ACC112 (cell line): ENCODE results near the gene HMGCR.

ENCODE experiments used
- H2AFZ ChIP-seq: fragments of 200-600 bp; sonication (generic); one replicate; pipeline ENCODE4 v1.6.0; 2017; ENCODE audit warnings: antibody characterized with exemption, low read length; ENCODE audit not compliant: unreplicated experiment
- H3K27ac ChIP-seq: fragments of 200-600 bp; sonication (generic); 2 replicates; pipeline ENCODE4 v1.5.1; 2014; ENCODE audit warnings: low read depth, mild to moderate bottlenecking, antibody characterized with exemption, low read length, moderate library complexity
- H3K27me3 ChIP-seq: fragments of 200-600 bp; sonication (generic); 2 replicates; pipeline ENCODE4 v1.6.1; 2014; ENCODE audit warnings: mild to moderate bottlenecking, antibody characterized with exemption, low read length, moderate library complexity, mixed read lengths; ENCODE audit not compliant: insufficient read depth
- H3K36me3 ChIP-seq: fragments of 200-600 bp; sonication (generic); 2 replicates; pipeline ENCODE4 v1.6.1; 2016; ENCODE audit warnings: mild to moderate bottlenecking, antibody characterized with exemption, low read length, moderate library complexity, mixed read lengths; ENCODE audit not compliant: insufficient read depth
- H3K4me1 ChIP-seq: fragments of 200-600 bp; sonication (generic); one replicate; pipeline ENCODE4 v1.6.1; 2016; ENCODE audit warnings: low read length, mixed read lengths; ENCODE audit not compliant: insufficient read depth, unreplicated experiment, control insufficient read depth
- H3K4me3 ChIP-seq: fragments of 200-600 bp; sonication (generic); 2 replicates; pipeline ENCODE4 v1.5.1; 2014; ENCODE audit warnings: mild to moderate bottlenecking, low read depth, low read length
- H3K79me2 ChIP-seq: fragments of 200-600 bp; sonication (generic); one replicate; pipeline ENCODE4 v1.6.0; 2016; ENCODE audit warnings: low read length; ENCODE audit not compliant: control insufficient read depth, unreplicated experiment, insufficient read depth

Gene HMGCR

DNA sequence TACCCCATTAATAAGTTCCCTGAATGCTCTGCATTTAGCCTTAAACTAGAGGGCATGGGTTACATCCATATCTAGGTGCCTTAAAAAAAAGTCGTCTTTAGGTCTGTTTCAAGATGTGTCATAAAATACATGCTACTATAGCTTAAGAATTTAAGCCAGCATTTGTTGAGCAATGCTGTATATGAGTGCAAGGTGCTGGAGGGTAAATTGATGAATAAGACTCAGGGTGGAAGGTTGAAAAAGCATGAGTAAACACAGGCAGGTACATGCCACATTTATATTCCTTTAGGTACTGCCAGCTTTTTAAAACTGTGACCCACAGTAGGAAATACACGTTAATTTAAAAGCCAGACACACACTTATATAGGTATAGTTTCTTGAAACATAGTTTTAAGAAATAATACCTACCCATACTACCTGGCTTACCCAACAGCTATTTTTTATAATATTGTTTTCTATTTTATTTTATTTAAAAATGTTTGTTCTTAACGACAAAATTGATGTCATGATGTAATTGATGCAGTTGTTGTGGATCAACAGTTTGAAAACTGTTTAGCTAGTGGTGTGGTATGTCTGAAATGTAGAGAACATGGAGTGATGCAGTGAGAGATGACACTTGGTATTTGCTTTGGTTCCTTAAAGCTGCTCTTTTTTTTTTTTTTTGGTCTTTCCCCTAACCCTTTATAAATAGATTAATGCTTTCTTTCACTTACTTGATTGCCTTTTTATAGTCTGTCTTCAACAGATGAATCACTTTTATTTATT is 3.9 kb downstream of the HMGCR start:
- Histone ChIP-seq H3K36me3 (peaks cover 11% of the 10 kb centered on the region), H2AFZ (no peak overlapping the region), H3K27ac (no peak overlapping the region; the same call in 1 of the 2 replicates), H3K27me3 (no peaks in the 10 kb centered on the region), H3K4me1 (peaks cover 24% of the 10 kb centered on the region), H3K4me3 (no peak overlapping the region), H3K79me2 (peaks cover 65% of the 10 kb centered on the region)

DNA sequence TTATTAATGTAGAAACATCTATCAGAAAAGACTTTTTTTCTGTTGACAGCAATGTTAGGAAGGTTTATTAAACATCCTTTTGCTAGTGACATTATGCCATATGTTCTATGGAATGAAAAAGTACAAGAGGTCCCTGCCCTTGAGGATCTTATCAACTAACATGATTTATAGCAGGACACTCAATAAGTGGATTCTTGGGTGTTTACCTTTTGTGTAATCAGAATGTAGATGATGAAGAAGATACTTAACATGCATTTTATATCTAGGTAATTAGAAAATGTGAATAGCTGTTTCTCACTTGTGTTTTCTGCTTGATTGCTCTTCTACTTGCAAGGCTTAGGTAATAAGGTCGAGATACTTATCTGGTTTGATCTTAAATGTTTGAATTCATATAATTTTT is 4.9 kb downstream of the HMGCR start:
- H3K4me1 ChIP-seq, result peaks cover 23% of the 10 kb centered on the region
- H3K27ac ChIP-seq, result peak overlapping the region; percentile 7; the same call in 1 of the 2 replicates
- peaks cover 65% of the 10 kb centered on the region for H3K79me2 ChIP-seq
- peaks cover 14% of the 10 kb centered on the region for H3K36me3 ChIP-seq
- no peaks in the 10 kb centered on the region for H3K27me3 ChIP-seq
- H2AFZ ChIP-seq, result no peak overlapping the region
- no peak overlapping the region for H3K4me3 ChIP-seq

DNA sequence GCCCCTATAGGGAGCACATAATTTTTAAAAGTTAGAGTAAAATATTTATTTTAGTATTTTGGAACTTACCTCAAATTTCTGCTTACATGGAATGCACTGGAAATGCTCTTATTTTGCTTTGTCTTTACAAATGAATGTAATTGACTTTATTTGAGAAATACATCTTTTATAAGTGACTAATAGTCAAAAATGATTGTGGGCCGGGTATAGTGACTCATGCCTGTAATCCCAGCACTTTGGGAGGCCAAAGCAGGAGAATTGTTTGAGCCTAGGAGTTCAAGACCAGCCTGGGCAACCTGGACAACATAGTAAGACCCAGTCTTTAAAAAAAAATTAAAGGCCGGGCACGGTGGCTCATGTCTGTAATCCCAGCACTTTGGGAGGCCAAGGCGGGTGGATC is 5.8 kb downstream of the HMGCR start:
- Histone ChIP-seq H3K27me3 (no peaks in the 10 kb centered on the region), H3K4me3 (no peak overlapping the region), H3K79me2 (peaks cover 58% of the 10 kb centered on the region), H2AFZ (no peak overlapping the region), H3K4me1 (peaks cover 28% of the 10 kb centered on the region), H3K36me3 (peaks cover 20% of the 10 kb centered on the region), H3K27ac (no peak overlapping the region)

DNA sequence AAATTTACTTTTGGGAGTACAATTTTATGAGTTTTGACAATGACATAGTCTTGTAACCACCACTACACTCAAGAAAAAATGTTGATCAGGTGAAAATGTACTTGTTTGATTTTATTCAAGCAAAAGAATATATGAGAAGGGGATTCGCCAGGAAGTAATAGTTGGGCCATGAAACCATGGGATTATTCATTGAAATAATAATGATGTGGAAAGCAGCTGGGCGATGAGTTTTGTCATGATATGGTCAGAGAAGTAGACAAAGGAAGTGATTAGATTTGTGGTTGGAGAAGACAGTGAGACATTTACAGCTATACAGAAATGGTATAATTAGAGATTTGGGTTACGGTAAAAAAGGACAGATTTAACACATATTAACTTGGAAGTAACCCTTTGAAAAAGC is 11.2 kb downstream of the HMGCR start:
- Histone ChIP-seq H3K27me3 (no peaks in the 10 kb centered on the region), H3K79me2 (peaks cover 9% of the 10 kb centered on the region), H3K36me3 (peaks cover 54% of the 10 kb centered on the region), H3K4me3 (no peak overlapping the region), H2AFZ (no peak overlapping the region), H3K4me1 (peaks cover 6% of the 10 kb centered on the region), H3K27ac (peak overlapping the region; percentile 36; the same call in 1 of the 2 replicates)

DNA sequence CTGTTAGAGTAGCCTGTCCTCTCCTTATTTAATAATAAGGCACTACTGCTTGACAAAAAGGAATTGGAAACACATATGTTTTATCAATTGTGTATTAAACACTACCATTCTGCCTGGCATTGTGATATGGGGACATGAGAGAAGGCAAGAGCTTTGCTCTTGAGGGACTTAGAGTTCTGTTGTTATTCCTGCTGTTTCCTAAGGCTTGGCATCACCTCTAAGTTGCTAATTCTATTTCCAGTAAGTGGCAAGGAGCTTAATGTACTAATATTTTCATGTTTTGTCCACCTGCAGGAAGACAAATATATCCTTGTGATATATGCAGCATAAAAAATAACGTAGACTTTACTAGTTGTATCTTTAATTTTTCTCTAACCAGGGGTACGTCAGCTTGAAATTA is 12.6 kb downstream of the HMGCR start:
- no peak overlapping the region for H3K27ac ChIP-seq
- peaks cover 6% of the 10 kb centered on the region for H3K4me1 ChIP-seq
- H3K27me3 ChIP-seq, result no peaks in the 10 kb centered on the region
- no peak overlapping the region for H2AFZ ChIP-seq
- peaks cover 53% of the 10 kb centered on the region for H3K36me3 ChIP-seq
- H3K4me3 ChIP-seq, result no peak overlapping the region
- no peaks in the 10 kb centered on the region for H3K79me2 ChIP-seq

DNA sequence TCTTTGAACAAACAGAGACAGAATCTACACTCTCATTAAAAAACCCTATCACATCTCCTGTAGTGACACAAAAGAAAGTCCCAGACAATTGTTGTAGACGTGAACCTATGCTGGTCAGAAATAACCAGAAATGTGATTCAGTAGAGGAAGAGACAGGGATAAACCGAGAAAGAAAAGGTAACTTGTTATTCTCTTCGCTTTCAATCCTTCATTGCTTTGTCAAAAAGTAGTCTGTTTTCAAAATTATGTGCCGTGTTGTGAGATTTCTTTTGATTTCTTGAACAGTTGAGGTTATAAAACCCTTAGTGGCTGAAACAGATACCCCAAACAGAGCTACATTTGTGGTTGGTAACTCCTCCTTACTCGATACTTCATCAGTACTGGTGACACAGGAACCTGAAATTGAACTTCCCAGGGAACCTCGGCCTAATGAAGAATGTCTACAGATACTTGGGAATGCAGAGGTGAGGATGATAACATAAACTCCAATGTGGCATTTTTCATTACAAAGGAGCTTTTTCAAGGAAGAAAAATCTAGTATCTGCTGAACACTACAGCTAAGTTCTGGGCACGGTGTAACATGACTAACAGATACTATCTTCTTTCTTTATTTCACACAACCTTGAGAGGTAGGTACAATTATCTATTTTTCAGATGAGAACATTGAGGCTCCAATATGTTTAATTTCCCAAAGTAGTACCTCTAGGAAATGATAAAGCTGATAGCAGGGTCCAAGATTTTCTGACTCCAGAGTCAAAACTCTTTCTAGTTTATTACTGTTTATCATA is 14.3 kb downstream of the HMGCR start:
- Histone ChIP-seq H3K4me3 (no peak overlapping the region), H3K36me3 (peaks cover 56% of the 10 kb centered on the region), H3K79me2 (no peaks in the 10 kb centered on the region), H3K4me1 (peaks cover 6% of the 10 kb centered on the region), H3K27me3 (no peaks in the 10 kb centered on the region), H3K27ac (no peak overlapping the region), H2AFZ (no peak overlapping the region)

DNA sequence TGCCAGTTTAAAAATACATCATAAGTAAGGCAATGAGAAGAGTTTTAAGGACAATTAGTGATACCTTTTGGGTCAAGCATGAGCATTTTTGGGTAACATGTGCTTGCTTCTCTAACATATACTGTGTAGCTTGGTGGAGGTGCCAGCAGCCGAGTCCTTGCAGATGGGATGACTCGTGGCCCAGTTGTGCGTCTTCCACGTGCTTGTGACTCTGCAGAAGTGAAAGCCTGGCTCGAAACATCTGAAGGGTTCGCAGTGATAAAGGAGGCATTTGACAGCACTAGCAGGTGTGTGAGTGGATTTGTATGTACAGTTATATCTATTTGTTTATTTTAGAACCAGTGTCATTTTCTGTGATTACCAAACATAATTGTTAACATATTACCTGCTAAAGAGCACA is 18.2 kb downstream of the HMGCR start:
- no peak overlapping the region for H2AFZ ChIP-seq
- no peaks in the 10 kb centered on the region for H3K27me3 ChIP-seq
- no peak overlapping the region for H3K4me3 ChIP-seq
- no peaks in the 10 kb centered on the region for H3K79me2 ChIP-seq
- H3K4me1 ChIP-seq, result no peaks in the 10 kb centered on the region
- no peak overlapping the region for H3K27ac ChIP-seq
- peaks cover 57% of the 10 kb centered on the region for H3K36me3 ChIP-seq

DNA sequence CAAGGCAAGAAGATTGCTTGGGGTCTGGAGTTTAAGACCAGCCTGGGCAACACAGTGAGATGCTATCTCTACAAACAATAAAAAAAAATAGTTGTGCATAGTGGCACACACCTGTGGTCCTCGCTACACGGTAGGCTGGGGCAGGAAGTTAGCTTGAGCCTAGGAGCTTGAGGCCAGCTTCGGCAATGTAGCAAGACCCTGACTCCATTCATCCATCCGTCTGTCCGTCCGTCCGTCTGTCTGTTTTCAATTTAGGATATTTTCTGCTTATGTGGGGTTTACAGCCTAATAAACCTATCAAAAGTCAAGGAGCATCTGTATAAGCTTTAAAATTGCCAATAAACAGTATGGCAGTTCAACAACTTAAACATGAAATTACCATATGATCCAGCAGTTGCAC is 19.7 kb downstream of the HMGCR start:
- H3K36me3 ChIP-seq, result peaks cover 42% of the 10 kb centered on the region
- no peaks in the 10 kb centered on the region for H3K79me2 ChIP-seq
- H3K4me1 ChIP-seq, result no peaks in the 10 kb centered on the region
- H2AFZ ChIP-seq, result no peak overlapping the region
- H3K27me3 ChIP-seq, result no peaks in the 10 kb centered on the region
- H3K4me3 ChIP-seq, result no peak overlapping the region
- H3K27ac ChIP-seq, result no peak overlapping the region

DNA sequence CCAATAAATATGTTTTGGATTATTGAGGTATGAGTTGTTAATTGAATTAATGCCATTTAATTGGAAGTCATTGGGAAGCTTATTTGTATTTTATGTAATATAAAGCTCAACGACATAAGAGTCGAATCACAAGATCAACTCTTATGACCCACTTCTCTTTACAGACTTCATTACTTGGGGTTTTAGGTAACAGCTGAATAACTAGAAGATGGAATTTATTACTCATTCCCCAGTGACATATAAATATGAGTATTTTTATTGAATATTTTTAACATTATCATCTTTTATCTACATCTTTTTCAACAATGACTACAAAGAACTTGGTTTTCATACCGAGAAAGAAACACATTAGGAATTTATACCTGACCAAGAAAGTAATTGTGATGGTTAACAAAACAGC is 21.1 kb downstream of the HMGCR start:
- no peak overlapping the region for H3K27ac ChIP-seq
- H2AFZ ChIP-seq, result no peak overlapping the region
- H3K36me3 ChIP-seq, result peaks cover 34% of the 10 kb centered on the region
- no peaks in the 10 kb centered on the region for H3K4me1 ChIP-seq
- H3K79me2 ChIP-seq, result no peaks in the 10 kb centered on the region
- H3K27me3 ChIP-seq, result no peaks in the 10 kb centered on the region
- no peak overlapping the region for H3K4me3 ChIP-seq

DNA sequence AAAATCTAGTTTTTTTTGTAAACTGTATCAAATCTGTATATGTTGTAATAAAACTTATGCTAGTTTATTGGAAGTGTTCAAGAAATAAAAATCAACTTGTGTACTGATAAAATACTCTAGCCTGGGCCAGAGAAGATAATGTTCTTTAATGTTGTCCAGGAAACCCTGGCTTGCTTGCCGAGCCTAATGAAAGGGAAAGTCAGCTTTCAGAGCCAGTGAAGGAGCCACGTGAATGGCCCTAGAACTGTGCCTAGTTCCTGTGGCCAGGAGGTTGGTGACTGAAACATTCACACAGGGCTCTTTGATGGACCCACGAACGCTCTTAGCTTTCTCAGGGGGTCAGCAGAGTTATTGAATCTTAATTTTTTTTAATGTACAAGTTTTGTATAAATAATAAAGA is 24.3 kb downstream of the HMGCR start:
- Histone ChIP-seq H2AFZ (no peak overlapping the region), H3K36me3 (peaks cover 20% of the 10 kb centered on the region), H3K4me3 (no peak overlapping the region), H3K79me2 (no peaks in the 10 kb centered on the region), H3K27me3 (no peaks in the 10 kb centered on the region), H3K4me1 (no peaks in the 10 kb centered on the region), H3K27ac (no peak overlapping the region)
